ENCODE measurements around the gene ZSWIM3. TPM values are rescaled to one million over a fixed set of nuclear protein-coding genes. Genes with fewer than 3 reads are reported as not detected.

The ZSWIM3 gene
- total RNA-seq, 4 donors from 2014 or later, result 2.2 to 8.3 (median 5.7) TPM

- Histone ChIP-seq H3K4me1 (peaks cover 15 to 40% (median 32%) of the 10 kb centered on the region in 4 donors), H3K4me3 (no peak overlapping the region), H3K27ac (peak overlapping the region in 3 of 4 donors; percentile 87 to 89 (median 88)), H3K27me3 (no peaks in the 10 kb centered on the region), H3K36me3 (peaks cover 0 to 37% (median 6%) of the 10 kb centered on the region in 4 donors), H3K9me3 (no peaks in the 10 kb centered on the region)
- WGBS, 2 donors (ENCODE audit: low coverage in 1 of 2), result 92 to 95% methylated on average over 4 of the region's 4 CpGs
- intact Hi-C loops (cut with DNase I; ENCODE audit: low total_unique reads) (loop anchor here (10.0 kb wide), 1 partner anchor 99 kb away; the partner anchor contains the start of genes DNTTIP1 and WFDC3), in situ Hi-C loops (cut with MboI; ENCODE audit: low pct_ligation_motif_present in 1 of 4, low pct_unique_long_range_greater_than_20kb in 1 of 4, low sequenced_read_pairs in 3 of 4) (no loop called here)
- TF ChIP-seq POLR2A (IDR thresholded peaks at IDR 0.05) (no peak), POLR2AphosphoS5 (IDR thresholded peaks at IDR 0.05) (no peak), EP300 (IDR thresholded peaks at IDR 0.05; ENCODE audit: low read depth) (no peak)
- TF ChIP-seq, protein P1, sequence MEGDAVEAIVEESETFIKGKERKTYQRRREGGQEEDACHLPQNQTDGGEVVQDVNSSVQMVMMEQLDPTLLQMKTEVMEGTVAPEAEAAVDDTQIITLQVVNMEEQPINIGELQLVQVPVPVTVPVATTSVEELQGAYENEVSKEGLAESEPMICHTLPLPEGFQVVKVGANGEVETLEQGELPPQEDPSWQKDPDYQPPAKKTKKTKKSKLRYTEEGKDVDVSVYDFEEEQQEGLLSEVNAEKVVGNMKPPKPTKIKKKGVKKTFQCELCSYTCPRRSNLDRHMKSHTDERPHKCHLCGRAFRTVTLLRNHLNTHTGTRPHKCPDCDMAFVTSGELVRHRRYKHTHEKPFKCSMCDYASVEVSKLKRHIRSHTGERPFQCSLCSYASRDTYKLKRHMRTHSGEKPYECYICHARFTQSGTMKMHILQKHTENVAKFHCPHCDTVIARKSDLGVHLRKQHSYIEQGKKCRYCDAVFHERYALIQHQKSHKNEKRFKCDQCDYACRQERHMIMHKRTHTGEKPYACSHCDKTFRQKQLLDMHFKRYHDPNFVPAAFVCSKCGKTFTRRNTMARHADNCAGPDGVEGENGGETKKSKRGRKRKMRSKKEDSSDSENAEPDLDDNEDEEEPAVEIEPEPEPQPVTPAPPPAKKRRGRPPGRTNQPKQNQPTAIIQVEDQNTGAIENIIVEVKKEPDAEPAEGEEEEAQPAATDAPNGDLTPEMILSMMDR (IDR thresholded peaks at IDR 0.05), result no peak
- no peak for DNase-seq
Observed at GRCh38 chr20:45893831-45894230, 36.4 kb downstream of the ZSWIM3 start.

GRCh38 chr20:45894797-45895196 is 37.4 kb downstream of the ZSWIM3 start:
- Histone ChIP-seq H3K4me3 (no peak overlapping the region), H3K4me1 (peaks cover 15 to 31% (median 29%) of the 10 kb centered on the region in 4 donors), H3K36me3 (peaks cover 0 to 37% (median 6%) of the 10 kb centered on the region in 4 donors), H3K27me3 (no peaks in the 10 kb centered on the region), H3K27ac (no peak overlapping the region), H3K9me3 (no peaks in the 10 kb centered on the region)
- in situ Hi-C loops (cut with MboI; ENCODE audit: low pct_ligation_motif_present in 1 of 4, low pct_unique_long_range_greater_than_20kb in 1 of 4, low sequenced_read_pairs in 3 of 4) (no loop called here), intact Hi-C loops (cut with DNase I; ENCODE audit: low total_unique reads) (loop anchor here (10.0 kb wide), 1 partner anchor 100 kb away; the partner anchor contains the start of genes DNTTIP1 and WFDC3)
- TF ChIP-seq, protein P1 (IDR thresholded peaks at IDR 0.05), result no peak
- TF ChIP-seq POLR2A (IDR thresholded peaks at IDR 0.05) (no peak), POLR2AphosphoS5 (IDR thresholded peaks at IDR 0.05) (no peak), EP300 (IDR thresholded peaks at IDR 0.05; ENCODE audit: low read depth) (no peak)
- DNase-seq, result no peak
- 74% methylated on average over 10 of the region's 12 CpGs; no CpG with 5 or more reads in 1 of the 2 donors for WGBS, 2 donors (ENCODE audit: low coverage in 1 of 2)

GRCh38 chr20:45896641-45897161 is 39.3 kb downstream of the ZSWIM3 start:
- intact Hi-C loops (cut with DNase I; ENCODE audit: low total_unique reads) (loop anchor here (10.0 kb wide), 1 partner anchor 102 kb away; the partner anchor contains the start of genes DNTTIP1 and WFDC3), in situ Hi-C loops (cut with MboI; ENCODE audit: low pct_ligation_motif_present in 1 of 4, low pct_unique_long_range_greater_than_20kb in 1 of 4, low sequenced_read_pairs in 3 of 4) (no loop called here)
- Histone ChIP-seq H3K9me3 (no peaks in the 10 kb centered on the region), H3K36me3 (peaks cover 0 to 37% (median 6%) of the 10 kb centered on the region in 4 donors), H3K27ac (no peak overlapping the region), H3K27me3 (no peaks in the 10 kb centered on the region), H3K4me3 (no peak overlapping the region), H3K4me1 (peaks cover 14 to 21% (median 20%) of the 10 kb centered on the region in 4 donors)
- no peak for DNase-seq
- 86% methylated on average over 14 of the region's 14 CpGs; no CpG with 5 or more reads in 1 of the 2 donors for WGBS, 2 donors (ENCODE audit: low coverage in 1 of 2)
- TF ChIP-seq POLR2AphosphoS5 (IDR thresholded peaks at IDR 0.05) (no peak), EP300 (IDR thresholded peaks at IDR 0.05; ENCODE audit: low read depth) (no peak), POLR2A (IDR thresholded peaks at IDR 0.05) (no peak)
- TF ChIP-seq, protein P1 (IDR thresholded peaks at IDR 0.05), result no peak

DNA sequence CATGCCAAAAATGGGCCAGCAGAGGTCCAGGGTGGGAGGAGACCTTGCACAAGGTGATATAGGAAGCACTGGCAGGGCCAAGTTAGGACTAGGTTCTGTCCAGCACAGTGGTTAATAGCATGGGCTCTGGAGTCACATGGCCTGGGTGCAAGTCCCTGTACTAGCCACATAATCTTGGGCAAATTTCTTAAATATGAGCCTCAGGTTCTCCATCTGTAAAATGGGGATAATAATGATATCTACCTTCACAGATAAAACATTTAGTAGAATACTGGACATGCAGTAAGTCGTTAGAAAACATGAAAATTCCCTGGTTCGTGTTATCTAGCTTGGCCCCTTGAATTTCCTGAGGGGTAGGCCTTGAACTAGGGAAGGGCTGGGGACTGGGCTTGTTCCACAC is 39.9 kb downstream of the ZSWIM3 start:
- no peak for DNase-seq
- Histone ChIP-seq H3K27me3 (no peaks in the 10 kb centered on the region), H3K36me3 (peaks cover 0 to 37% (median 6%) of the 10 kb centered on the region in 4 donors), H3K27ac (no peak overlapping the region), H3K4me1 (peaks cover 9 to 15% (median 14%) of the 10 kb centered on the region in 4 donors), H3K9me3 (no peaks in the 10 kb centered on the region), H3K4me3 (no peak overlapping the region)
- TF ChIP-seq, protein P1 (IDR thresholded peaks at IDR 0.05), result no peak
- no peak for TF ChIP-seq POLR2A (IDR thresholded peaks at IDR 0.05)
- no peak for TF ChIP-seq POLR2AphosphoS5 (IDR thresholded peaks at IDR 0.05)
- TF ChIP-seq EP300 (IDR thresholded peaks at IDR 0.05; ENCODE audit: low read depth), result no peak
- WGBS, 2 donors (ENCODE audit: low coverage in 1 of 2), result 83% methylated on average over 2 of the region's 2 CpGs; no CpG with 5 or more reads in 1 of the 2 donors
- in situ Hi-C loops (cut with MboI; ENCODE audit: low pct_ligation_motif_present in 1 of 4, low pct_unique_long_range_greater_than_20kb in 1 of 4, low sequenced_read_pairs in 3 of 4) (no loop called here), intact Hi-C loops (cut with DNase I; ENCODE audit: low total_unique reads) (loop anchor here (10.0 kb wide), 1 partner anchor 102 kb away; the partner anchor contains the start of genes DNTTIP1 and WFDC3)
